PC-3 (cell line): ENCODE data around the gene OVOL2. TPM values are rescaled to one million over a fixed set of nuclear protein-coding genes. Genes with fewer than 3 reads are reported as not detected.

Experiments
- ATAC-seq: fragments of 200-7000 bp; cut with Tn5 transposase; 2 replicates; pipeline ENCODE4 v1.9.1; 2020; ENCODE audit warnings: mild to moderate bottlenecking, moderate library complexity
- BruUV-seq: library from RNA; stranded (reverse); fragments of 400-500 nt; replicated peaks from 2 replicates; lab custom pipeline; 2021; lab: Mats Ljungman, UMichigan
- CTCF ChIA-PET: fragments of 300-600 bp; sonication (Branson Sonifier 250); formaldehyde crosslinking; loops from one replicate; lab custom pipeline; 2022; ENCODE audit warnings: antibody characterized with exemption; lab: Charles Lee
- POLR2A ChIA-PET: fragments of 300-600 bp; sonication (Branson Sonifier 250); formaldehyde crosslinking; loops from one replicate; lab custom pipeline; 2022; ENCODE audit warnings: antibody characterized with exemption; ENCODE audit not compliant: unreplicated experiment; lab: Charles Lee
- DNase-seq: peaks from one replicate; pipeline ENCODE4 v3.0.0-alpha.2; 2015
- H2AFZ ChIP-seq: fragments of 300-600 bp; sonication (generic); 2 replicates; pipeline ENCODE4 v1.6.0; 2016; ENCODE audit warnings: antibody characterized with exemption, low read length
- H3F3A ChIP-seq: fragments of 300-600 bp; sonication (generic); one replicate; pipeline ENCODE4 v1.6.0; 2017; ENCODE audit warnings: antibody characterized with exemption, low read length, control low read depth, mild to moderate bottlenecking; ENCODE audit not compliant: unreplicated experiment
- H3K27ac ChIP-seq: fragments of 300-600 bp; sonication (generic); 2 replicates; pipeline ENCODE4 v1.5.1; 2016; ENCODE audit warnings: mild to moderate bottlenecking, low read length
- H3K27me3 ChIP-seq: fragments of 300-600 bp; sonication (generic); 2 replicates; pipeline ENCODE4 v1.6.1; 2016; ENCODE audit warnings: low read length, mixed read lengths
- H3K36me3 ChIP-seq: fragments of 300-600 bp; sonication (generic); 2 replicates; pipeline ENCODE4 v1.6.1; 2016; ENCODE audit warnings: low read depth, mixed run types, low read length, mixed read lengths
- H3K4me1 ChIP-seq: fragments of 300-600 bp; sonication (generic); 2 replicates; pipeline ENCODE4 v1.5.1; 2016; ENCODE audit warnings: low read length; ENCODE audit not compliant: insufficient read depth
- H3K4me2 ChIP-seq: fragments of 300-600 bp; sonication (generic); 2 replicates; pipeline ENCODE4 v1.6.0; 2016; ENCODE audit warnings: low read length
- H3K4me3 ChIP-seq: fragments of 300-600 bp; sonication (generic); 2 replicates; pipeline ENCODE4 v1.5.1; 2016; ENCODE audit warnings: mild to moderate bottlenecking, low read length, mixed read lengths
- H3K79me2 ChIP-seq: fragments of 300-600 bp; sonication (generic); 2 replicates; pipeline ENCODE4 v1.6.1; 2017; ENCODE audit warnings: low read length, mixed read lengths
- H3K9ac ChIP-seq: fragments of 300-600 bp; sonication (generic); 2 replicates; pipeline ENCODE4 v1.6.0; 2016; ENCODE audit warnings: mild to moderate bottlenecking, low read length
- H3K9me2 ChIP-seq: fragments of 300-600 bp; sonication (generic); replicated peaks from 2 replicates; pipeline ENCODE4 v1.6.1; 2016; ENCODE audit warnings: mixed run types, low read length, mixed read lengths
- H3K9me3 ChIP-seq: fragments of 300-600 bp; sonication (generic); 2 replicates; pipeline ENCODE4 v1.6.1; 2016; ENCODE audit warnings: low read length, mixed read lengths
- H4K20me1 ChIP-seq: fragments of 300-600 bp; sonication (generic); 2 replicates; pipeline ENCODE4 v1.6.1; 2016; ENCODE audit warnings: low read length, mixed read lengths
- EZH2 ChIP-seq: fragments of 300-600 bp; sonication (generic); IDR thresholded peaks from one replicate; pipeline ENCODE4 v1.6.1; 2017; ENCODE audit warnings: antibody characterized with exemption, mild to moderate bottlenecking, low read length; ENCODE audit not compliant: unreplicated experiment
- EZH2phosphoT487 ChIP-seq: fragments of 300-600 bp; sonication (generic); IDR thresholded peaks from 2 replicates; pipeline ENCODE4 v1.6.1; 2018; ENCODE audit warnings: mild to moderate bottlenecking, antibody characterized with exemption, low read length, borderline replicate concordance
- intact Hi-C: fragments of 100-400 bp; cut with micrococcal nuclease; formaldehyde crosslinking; loops from 2 replicates; pipeline ENCODE4 v1.9.0; 2023
- total RNA-seq: library from RNA; depleted of rRNA; stranded (reverse); fragments of >200 nt; gene quantifications from 2 replicates; pipeline ENCODE4 v1.2.3, GENCODE V29; 2014
- TF ChIP-seq, protein P1 (sequence below): fragments of 300-600 bp; sonication (generic); conservative IDR thresholded peaks from 2 replicates; pipeline ENCODE4 v1.5.1; 2017; ENCODE audit warnings: antibody characterized with exemption, low read depth, mild to moderate bottlenecking, low read length

The OVOL2 gene
- total RNA-seq, 1 experiment from 2014 or later = 23.1 TPM

DNA sequence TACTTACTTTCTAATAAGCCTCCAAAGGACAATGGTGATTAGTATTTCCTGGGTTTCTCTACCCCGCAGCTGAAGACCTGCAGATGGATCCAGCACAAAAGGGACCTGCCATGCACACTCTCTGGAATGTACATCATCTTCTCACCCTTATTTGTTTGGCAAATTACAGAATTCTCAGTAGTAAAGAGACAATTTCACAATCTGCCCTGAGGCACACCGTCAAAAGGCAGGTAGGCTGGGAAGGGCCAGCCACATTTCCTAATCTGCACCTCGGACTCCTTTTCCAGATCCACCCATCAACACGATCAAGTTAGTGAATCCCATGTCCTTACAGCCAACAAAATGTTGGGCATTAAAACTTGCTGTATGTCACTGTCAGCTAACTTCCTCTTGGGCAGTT lies 4.9 kb downstream of the OVOL2 start:
- intact Hi-C loops = no loop called here
- DNase-seq = no peak
- POLR2A ChIA-PET = no interaction called here

DNA sequence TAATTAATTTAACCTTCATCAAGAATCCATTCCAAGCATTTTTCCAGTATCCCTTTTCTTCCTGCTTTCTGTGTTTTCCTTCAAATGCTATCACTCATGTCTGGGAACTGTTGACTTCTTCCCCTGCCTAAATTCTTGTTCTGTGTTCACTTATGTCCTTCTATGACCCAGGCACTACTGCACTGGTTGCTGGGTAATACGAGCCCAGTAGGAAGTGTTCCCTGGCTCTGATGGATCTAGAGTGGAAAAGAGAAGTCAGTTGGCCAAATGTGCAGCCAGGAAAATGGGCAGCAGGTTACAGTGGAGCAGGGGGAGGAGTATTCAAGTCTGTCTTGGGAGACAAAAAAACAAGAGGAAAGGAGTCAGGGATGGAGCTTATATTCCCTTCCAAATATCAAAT lies 7.1 kb downstream of the OVOL2 start:
- intact Hi-C loops = no loop called here
- BruUV-seq = no TSS peak
- Histone ChIP-seq H3K4me1 (peaks cover 9% of the 10 kb centered on the region; the same call in 1 of the 2 replicates), H3K9me3 (no peaks in the 10 kb centered on the region), H3F3A (no peaks in the 10 kb centered on the region), H3K9me2 (no peaks in the 10 kb centered on the region), H3K27ac (no peak overlapping the region), H4K20me1 (no peaks in the 10 kb centered on the region), H2AFZ (no peak overlapping the region), H3K4me3 (no peak overlapping the region), H3K9ac (no peak overlapping the region), H3K27me3 (no peaks in the 10 kb centered on the region), H3K79me2 (peaks cover 21% of the 10 kb centered on the region), H3K36me3 (no peaks in the 10 kb centered on the region), H3K4me2 (no peak overlapping the region)
- CTCF ChIA-PET = no interaction called here
- TF ChIP-seq EZH2phosphoT487 (no peak), EZH2 (no peak)
- TF ChIP-seq, protein P1, sequence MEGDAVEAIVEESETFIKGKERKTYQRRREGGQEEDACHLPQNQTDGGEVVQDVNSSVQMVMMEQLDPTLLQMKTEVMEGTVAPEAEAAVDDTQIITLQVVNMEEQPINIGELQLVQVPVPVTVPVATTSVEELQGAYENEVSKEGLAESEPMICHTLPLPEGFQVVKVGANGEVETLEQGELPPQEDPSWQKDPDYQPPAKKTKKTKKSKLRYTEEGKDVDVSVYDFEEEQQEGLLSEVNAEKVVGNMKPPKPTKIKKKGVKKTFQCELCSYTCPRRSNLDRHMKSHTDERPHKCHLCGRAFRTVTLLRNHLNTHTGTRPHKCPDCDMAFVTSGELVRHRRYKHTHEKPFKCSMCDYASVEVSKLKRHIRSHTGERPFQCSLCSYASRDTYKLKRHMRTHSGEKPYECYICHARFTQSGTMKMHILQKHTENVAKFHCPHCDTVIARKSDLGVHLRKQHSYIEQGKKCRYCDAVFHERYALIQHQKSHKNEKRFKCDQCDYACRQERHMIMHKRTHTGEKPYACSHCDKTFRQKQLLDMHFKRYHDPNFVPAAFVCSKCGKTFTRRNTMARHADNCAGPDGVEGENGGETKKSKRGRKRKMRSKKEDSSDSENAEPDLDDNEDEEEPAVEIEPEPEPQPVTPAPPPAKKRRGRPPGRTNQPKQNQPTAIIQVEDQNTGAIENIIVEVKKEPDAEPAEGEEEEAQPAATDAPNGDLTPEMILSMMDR = no peak
- ATAC-seq (no peak), DNase-seq (no peak)
- POLR2A ChIA-PET = no interaction called here

More for the DNA sequence above, 4.9 kb downstream of the OVOL2 start:
- CTCF ChIA-PET = interaction anchor here (0.6 kb wide), 1 partner anchor 146 kb away, joined by 8 read pairs; no protein-coding TSS in a partner anchor
- no TSS peak for BruUV-seq
- H3K27me3 ChIP-seq = 0 out of 2 replicates have a peak, but pooled peaks cover 4% of the 10 kb centered on the region
- no peaks in the 10 kb centered on the region for H3F3A ChIP-seq
- no peaks in the 10 kb centered on the region for H3K9me2 ChIP-seq
- TF ChIP-seq EZH2phosphoT487 (no peak), EZH2 (no peak)
- TF ChIP-seq, protein P1 = no peak
- no peak overlapping the region for H2AFZ ChIP-seq
- H4K20me1 ChIP-seq = no peaks in the 10 kb centered on the region
- H3K9me3 ChIP-seq = no peaks in the 10 kb centered on the region
- H3K36me3 ChIP-seq = no peaks in the 10 kb centered on the region
- ATAC-seq = no peak
- H3K79me2 ChIP-seq = peaks cover 27% of the 10 kb centered on the region
- H3K27ac ChIP-seq = no peak overlapping the region
- H3K4me1 ChIP-seq = peaks cover 13% of the 10 kb centered on the region; the same call in 1 of the 2 replicates
- no peak overlapping the region for H3K9ac ChIP-seq
- no peak overlapping the region for H3K4me3 ChIP-seq
- no peak overlapping the region for H3K4me2 ChIP-seq

DNA sequence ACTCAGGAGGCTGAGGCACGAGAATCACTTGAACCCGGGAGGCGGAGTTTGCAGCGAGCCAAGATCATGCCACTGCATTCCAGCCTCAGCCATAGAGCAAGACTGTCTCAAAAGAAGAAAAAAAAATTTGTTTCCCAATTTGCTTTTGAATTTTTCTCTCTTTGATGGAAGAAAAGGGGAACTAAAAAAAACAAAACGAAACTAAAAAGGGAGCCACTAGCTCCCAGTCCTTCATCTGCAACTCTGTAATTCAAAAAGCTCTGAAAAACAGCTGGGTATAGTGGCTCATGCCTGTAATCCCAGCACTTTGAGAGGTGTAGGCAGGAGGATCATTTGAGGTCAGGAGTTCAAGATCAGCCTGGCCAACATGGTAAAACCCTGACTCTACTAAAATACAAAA lies 9.5 kb downstream of the OVOL2 start:
- H3K27me3 ChIP-seq = no peaks in the 10 kb centered on the region
- H3K9ac ChIP-seq = no peak overlapping the region
- no peak for DNase-seq
- no peak overlapping the region for H2AFZ ChIP-seq
- H3K36me3 ChIP-seq = no peaks in the 10 kb centered on the region; the same call in 1 of the 2 replicates
- H3K79me2 ChIP-seq = 0 out of 2 replicates have a peak, but pooled peaks cover 6% of the 10 kb centered on the region
- no peaks in the 10 kb centered on the region for H3K9me3 ChIP-seq
- H4K20me1 ChIP-seq = no peaks in the 10 kb centered on the region
- no peaks in the 10 kb centered on the region for H3K9me2 ChIP-seq
- ATAC-seq = no peak
- H3K4me2 ChIP-seq = no peak overlapping the region
- H3K4me1 ChIP-seq = no peaks in the 10 kb centered on the region
- POLR2A ChIA-PET = no interaction called here
- no peak overlapping the region for H3K27ac ChIP-seq
- H3K4me3 ChIP-seq = no peak overlapping the region
- BruUV-seq = no TSS peak
- intact Hi-C loops = no loop called here
- CTCF ChIA-PET = no interaction called here
- TF ChIP-seq EZH2phosphoT487 (no peak), EZH2 (no peak)
- TF ChIP-seq, protein P1 = no peak
- no peaks in the 10 kb centered on the region for H3F3A ChIP-seq
